OCI-LY1 (cell line): Measurements from ENCODE around the gene IGF1R.

Experiments
- H2AFZ ChIP-seq: fragments of 200-600 bp; sonication (generic), shearing (Covaris generic); 2 replicates; pipeline ENCODE4 v1.6.0; 2014; ENCODE audit warnings: antibody characterized with exemption, mild to moderate bottlenecking, low read length
- H3F3A ChIP-seq: fragments of 200-600 bp; sonication (generic), shearing (Covaris generic); 2 replicates; pipeline ENCODE4 v1.6.0; 2014; ENCODE audit warnings: mild to moderate bottlenecking, antibody characterized with exemption, low read length, moderate library complexity; ENCODE audit not compliant: insufficient read depth
- H3K27ac ChIP-seq: fragments of 200-600 bp; sonication (generic); 2 replicates; pipeline ENCODE4 v1.5.1; 2014; ENCODE audit warnings: low read length, mixed run types, mild to moderate bottlenecking, low read depth; ENCODE audit not compliant: poor library complexity, severe bottlenecking
- H3K27me3 ChIP-seq: fragments of 200-600 bp; sonication (generic); 2 replicates; pipeline ENCODE4 v1.6.0; 2014; ENCODE audit warnings: antibody characterized with exemption, mild to moderate bottlenecking, low read length, moderate library complexity; ENCODE audit not compliant: insufficient read depth
- H3K36me3 ChIP-seq: fragments of 200-600 bp; sonication (generic); 2 replicates; pipeline ENCODE4 v1.6.1; 2014; ENCODE audit warnings: mild to moderate bottlenecking, antibody characterized with exemption, low read length, moderate library complexity, mixed read lengths; ENCODE audit not compliant: insufficient read depth
- H3K4me1 ChIP-seq: fragments of 200-600 bp; sonication (generic); 2 replicates; pipeline ENCODE4 v1.5.1; 2014; ENCODE audit warnings: mild to moderate bottlenecking, low read length, moderate library complexity; ENCODE audit not compliant: insufficient read depth, severe bottlenecking
- H3K4me2 ChIP-seq: fragments of 200-600 bp; sonication (generic), shearing (Covaris generic); 2 replicates; pipeline ENCODE4 v1.6.1; 2014; ENCODE audit warnings: low read length
- H3K4me3 ChIP-seq: fragments of 200-600 bp; sonication (generic); 2 replicates; pipeline ENCODE4 v1.5.1; 2014; ENCODE audit warnings: low read length, low read depth, mild to moderate bottlenecking, mixed read lengths; ENCODE audit not compliant: poor library complexity, severe bottlenecking
- H3K79me2 ChIP-seq: fragments of 200-600 bp; shearing (Covaris generic); 2 replicates; pipeline ENCODE4 v1.6.1; 2016; ENCODE audit warnings: mixed run types, low read length, mixed read lengths; ENCODE audit not compliant: insufficient read depth
- H3K9ac ChIP-seq: fragments of 200-600 bp; sonication (generic), shearing (Covaris generic); 2 replicates; pipeline ENCODE4 v1.6.1; 2014; ENCODE audit warnings: mild to moderate bottlenecking, low read length, mixed read lengths
- H3K9me2 ChIP-seq: fragments of 200-600 bp; sonication (generic), shearing (Covaris generic); 2 replicates; pipeline ENCODE4 v1.6.1; 2014; ENCODE audit warnings: low read depth, mild to moderate bottlenecking, low read length, mixed read lengths
- H3K9me3 ChIP-seq: fragments of 200-600 bp; shearing (Covaris generic); 2 replicates; pipeline ENCODE4 v1.6.1; 2014; ENCODE audit warnings: low read length, mixed read lengths
- H4K20me1 ChIP-seq: fragments of 200-600 bp; sonication (generic), shearing (Covaris generic); 2 replicates; pipeline ENCODE4 v1.6.0; 2016; ENCODE audit warnings: mild to moderate bottlenecking, low read length; ENCODE audit not compliant: insufficient read depth
- CTCF ChIP-seq: fragments of 200-600 bp; sonication (generic), shearing (Covaris generic); IDR thresholded peaks from 2 replicates; pipeline ENCODE4 v1.5.1; 2017; ENCODE audit warnings: mild to moderate bottlenecking, antibody characterized with exemption, low read length, moderate library complexity, mixed read lengths
- EZH2 ChIP-seq: fragments of 200-600 bp; sonication (generic), shearing (Covaris generic); IDR thresholded peaks from 2 replicates; pipeline ENCODE4 v1.8.0; 2017; ENCODE audit warnings: borderline replicate concordance, mixed run types, mild to moderate bottlenecking, antibody characterized with exemption, low read length, moderate library complexity, mixed read lengths

Gene IGF1R

GRCh38 chr15:98868564-98868963 is 220.2 kb downstream of the IGF1R start:
- Histone ChIP-seq H3K9ac (no peak overlapping the region), H3K36me3 (no peaks in the 10 kb centered on the region; the same call in 1 of the 2 replicates), H3K27me3 (peaks cover 6% of the 10 kb centered on the region; the same call in 1 of the 2 replicates), H3K4me1 (peaks cover 7% of the 10 kb centered on the region), H3K4me3 (no peak overlapping the region), H3K4me2 (no peak overlapping the region), H3F3A (no peaks in the 10 kb centered on the region), H2AFZ (no peak overlapping the region), H4K20me1 (no peaks in the 10 kb centered on the region), H3K79me2 (no peaks in the 10 kb centered on the region), H3K27ac (no peak overlapping the region), H3K9me3 (no peaks in the 10 kb centered on the region), H3K9me2 (no peaks in the 10 kb centered on the region)
- TF ChIP-seq EZH2: no peak
- TF ChIP-seq CTCF: no peak

- no peaks in the 10 kb centered on the region for H3K9me3 ChIP-seq
- no peak overlapping the region for H3K27ac ChIP-seq
- no peaks in the 10 kb centered on the region for H3F3A ChIP-seq
- H3K79me2 ChIP-seq: no peaks in the 10 kb centered on the region
- H3K4me2 ChIP-seq: no peak overlapping the region
- TF ChIP-seq EZH2: no peak
- no peak for TF ChIP-seq CTCF
- no peaks in the 10 kb centered on the region for H3K9me2 ChIP-seq
- H2AFZ ChIP-seq: no peak overlapping the region
- H3K9ac ChIP-seq: no peak overlapping the region
- no peak overlapping the region for H3K4me3 ChIP-seq
- H3K36me3 ChIP-seq: no peaks in the 10 kb centered on the region
- H4K20me1 ChIP-seq: no peaks in the 10 kb centered on the region
- peaks cover 7% of the 10 kb centered on the region for H3K4me1 ChIP-seq
- H3K27me3 ChIP-seq: no peaks in the 10 kb centered on the region
These were observed 222.4 kb downstream of the IGF1R start for GRCh38 chr15:98870788-98871187.

- no peaks in the 10 kb centered on the region for H3K4me1 ChIP-seq
- H3K9ac ChIP-seq: no peak overlapping the region
- no peaks in the 10 kb centered on the region for H4K20me1 ChIP-seq
- H3K4me3 ChIP-seq: no peak overlapping the region
- H3F3A ChIP-seq: no peaks in the 10 kb centered on the region
- no peak overlapping the region for H3K27ac ChIP-seq
- no peaks in the 10 kb centered on the region for H3K9me3 ChIP-seq
- H3K9me2 ChIP-seq: no peaks in the 10 kb centered on the region
- no peaks in the 10 kb centered on the region for H3K27me3 ChIP-seq
- no peak overlapping the region for H3K4me2 ChIP-seq
- H3K36me3 ChIP-seq: no peaks in the 10 kb centered on the region
- no peak overlapping the region for H2AFZ ChIP-seq
- no peaks in the 10 kb centered on the region for H3K79me2 ChIP-seq
- TF ChIP-seq EZH2 (no peak), CTCF (no peak)
These were observed 224.4 kb downstream of the IGF1R start for GRCh38 chr15:98872774-98873173.
